Smooth muscle cell (in vitro differentiated cells): ENCODE data around the gene PPOX. TPM values are rescaled to one million over a fixed set of nuclear protein-coding genes. Genes with fewer than 3 reads are reported as not detected.

Experiments
- DNase-seq: peaks from one replicate; lab custom pipeline; 2025; ENCODE audit not compliant: unreplicated experiment; lab: John Stamatoyannopoulos, UW
- H2AFZ ChIP-seq: fragments of 200-600 bp; sonication (generic); 2 replicates; pipeline ENCODE4 v1.6.0; 2016; ENCODE audit warnings: antibody characterized with exemption, low read depth, mild to moderate bottlenecking
- H3F3A ChIP-seq: fragments of 200-600 bp; sonication (generic); 2 replicates; pipeline ENCODE4 v1.6.0; 2017; ENCODE audit warnings: antibody characterized with exemption, low read depth
- H3K27ac ChIP-seq: fragments of 200-600 bp; sonication (generic); 2 replicates; pipeline ENCODE4 v1.5.1; 2016; ENCODE audit warnings: low read depth, mild to moderate bottlenecking
- H3K27me3 ChIP-seq: fragments of 200-600 bp; sonication (generic); 2 replicates; pipeline ENCODE4 v1.6.1; 2016; ENCODE audit warnings: low read depth, mild to moderate bottlenecking
- H3K36me3 ChIP-seq: fragments of 200-600 bp; sonication (generic); 2 replicates; pipeline ENCODE4 v1.5.1; 2016; ENCODE audit warnings: low read depth
- H3K4me1 ChIP-seq: fragments of 200-600 bp; sonication (generic); 2 replicates; pipeline ENCODE4 v1.5.1; 2016; ENCODE audit warnings: low read depth
- H3K4me2 ChIP-seq: fragments of 200-600 bp; sonication (generic); 2 replicates; pipeline ENCODE4 v1.6.0; 2016; ENCODE audit warnings: mild to moderate bottlenecking
- H3K4me3 ChIP-seq: fragments of 200-600 bp; sonication (generic); 2 replicates; pipeline ENCODE4 v1.5.1; 2016; ENCODE audit warnings: mild to moderate bottlenecking
- H3K79me2 ChIP-seq: fragments of 200-600 bp; sonication (generic); 2 replicates; pipeline ENCODE4 v1.6.0; 2016; ENCODE audit warnings: low read depth, mild to moderate bottlenecking
- H3K9ac ChIP-seq: fragments of 200-600 bp; sonication (generic); 2 replicates; pipeline ENCODE4 v1.6.0; 2016; ENCODE audit warnings: low read depth
- H3K9me3 ChIP-seq: fragments of 200-600 bp; sonication (generic); replicated peaks from 2 replicates; pipeline ENCODE4 v1.5.1; 2016; ENCODE audit warnings: low read depth
- H4K20me1 ChIP-seq: fragments of 200-600 bp; sonication (generic); 2 replicates; pipeline ENCODE4 v1.6.0; 2016; ENCODE audit warnings: low read depth
- WGBS: methylation state at CpG from one replicate; pipeline ENCODE4 v1.1.7; 2016; ENCODE audit warnings: low lambda C conversion rate; 5-methylcytosine and 5-hydroxymethylcytosine counted together
- polyA plus RNA-seq: library from polyadenylated mRNA; unstranded; fragments of >200 nt; fragmentation: Nextera tagmentation; extraction: Ambion mirVana; gene quantifications from 2 replicates; pipeline ENCODE4 v1.2.1, GENCODE V29; 2016
- total RNA-seq: library from RNA; depleted of rRNA; stranded (reverse); fragments of >200 nt; gene quantifications from 2 replicates; pipeline ENCODE4 v1.2.3, GENCODE V29; 2014
- TF ChIP-seq, protein P1 (sequence below): fragments of 200-600 bp; sonication (generic); IDR thresholded peaks from 2 replicates; pipeline ENCODE4 v1.5.1; 2017; ENCODE audit warnings: borderline replicate concordance, mild to moderate bottlenecking, antibody characterized with exemption; ENCODE audit not compliant: insufficient read depth, poor library complexity, severe bottlenecking

PPOX gene
- total and polyA plus RNA-seq, 2 experiments from 2014 or later, result 16.5 to 23.8 TPM

GRCh38 chr1:161159087-161159912 is 6.9 kb upstream of the PPOX start, which contains the start of gene USP21:
TSS of gene USP21 (plus strand) at chr1:161159500. CDS start at chr1:161160641, 1,141 bp downstream.
- H3K27me3 ChIP-seq, result no peaks in the 10 kb centered on the region
- peak within 1 kb of the TSS; percentile 99 for H3K4me2 ChIP-seq
- peaks cover 10% of the 10 kb centered on the region for H3K79me2 ChIP-seq
- whole genome bisulfite sequencing, result 2% methylated on average over 55 of the region's 60 CpGs
- peak within 1 kb of the TSS; percentile 75 for H3K9ac ChIP-seq
- H3K9me3 ChIP-seq, result no peaks in the 10 kb centered on the region
- H3K36me3 ChIP-seq, result no peaks in the 10 kb centered on the region
- peak within 1 kb of the TSS; percentile 17 for H2AFZ ChIP-seq
- peak within 1 kb of the TSS; percentile 81 for H3K4me3 ChIP-seq
- no peaks in the 10 kb centered on the region for H3F3A ChIP-seq
- H4K20me1 ChIP-seq, result no peaks in the 10 kb centered on the region
- TF ChIP-seq, protein P1, sequence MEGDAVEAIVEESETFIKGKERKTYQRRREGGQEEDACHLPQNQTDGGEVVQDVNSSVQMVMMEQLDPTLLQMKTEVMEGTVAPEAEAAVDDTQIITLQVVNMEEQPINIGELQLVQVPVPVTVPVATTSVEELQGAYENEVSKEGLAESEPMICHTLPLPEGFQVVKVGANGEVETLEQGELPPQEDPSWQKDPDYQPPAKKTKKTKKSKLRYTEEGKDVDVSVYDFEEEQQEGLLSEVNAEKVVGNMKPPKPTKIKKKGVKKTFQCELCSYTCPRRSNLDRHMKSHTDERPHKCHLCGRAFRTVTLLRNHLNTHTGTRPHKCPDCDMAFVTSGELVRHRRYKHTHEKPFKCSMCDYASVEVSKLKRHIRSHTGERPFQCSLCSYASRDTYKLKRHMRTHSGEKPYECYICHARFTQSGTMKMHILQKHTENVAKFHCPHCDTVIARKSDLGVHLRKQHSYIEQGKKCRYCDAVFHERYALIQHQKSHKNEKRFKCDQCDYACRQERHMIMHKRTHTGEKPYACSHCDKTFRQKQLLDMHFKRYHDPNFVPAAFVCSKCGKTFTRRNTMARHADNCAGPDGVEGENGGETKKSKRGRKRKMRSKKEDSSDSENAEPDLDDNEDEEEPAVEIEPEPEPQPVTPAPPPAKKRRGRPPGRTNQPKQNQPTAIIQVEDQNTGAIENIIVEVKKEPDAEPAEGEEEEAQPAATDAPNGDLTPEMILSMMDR, result no peak
- peak; percentile 82 for DNase-seq
- H3K4me1 ChIP-seq, result peaks cover 11% of the 10 kb centered on the region
- H3K27ac ChIP-seq, result peak within 1 kb of the TSS; percentile 69

DNA sequence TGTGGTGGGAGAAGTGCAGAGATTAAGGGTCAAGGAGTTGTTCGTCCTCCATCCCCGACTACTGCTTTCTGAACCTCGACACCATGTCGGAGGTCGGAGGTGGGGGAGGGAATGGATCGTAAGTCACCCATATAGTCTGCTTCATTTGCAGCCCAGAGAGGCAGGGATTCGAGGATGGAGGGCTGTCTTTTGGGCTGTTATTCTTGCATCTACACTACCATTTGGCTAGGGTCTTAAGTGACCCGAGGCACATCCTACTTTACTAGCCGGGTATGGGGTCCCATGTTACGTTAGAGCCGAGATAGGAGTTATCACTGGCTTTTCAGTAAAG is 6.3 kb upstream of the PPOX start:
- peak overlapping the region; percentile 99 for H3K4me2 ChIP-seq
- no peaks in the 10 kb centered on the region for H3K9me3 ChIP-seq
- DNase-seq, result no peak
- H3K36me3 ChIP-seq, result no peaks in the 10 kb centered on the region
- peaks cover 7% of the 10 kb centered on the region for H3K4me1 ChIP-seq
- peaks cover 2% of the 10 kb centered on the region for H3F3A ChIP-seq
- peak overlapping the region; percentile 17 for H2AFZ ChIP-seq
- 17% methylated on average over 11 of the region's 11 CpGs for WGBS
- H3K27ac ChIP-seq, result peak overlapping the region; percentile 69
- peaks cover 6% of the 10 kb centered on the region for H3K79me2 ChIP-seq
- H4K20me1 ChIP-seq, result no peaks in the 10 kb centered on the region
- H3K27me3 ChIP-seq, result no peaks in the 10 kb centered on the region
- H3K4me3 ChIP-seq, result peak overlapping the region; percentile 81
- peak overlapping the region; percentile 75 for H3K9ac ChIP-seq
- TF ChIP-seq, protein P1, result no peak

DNA sequence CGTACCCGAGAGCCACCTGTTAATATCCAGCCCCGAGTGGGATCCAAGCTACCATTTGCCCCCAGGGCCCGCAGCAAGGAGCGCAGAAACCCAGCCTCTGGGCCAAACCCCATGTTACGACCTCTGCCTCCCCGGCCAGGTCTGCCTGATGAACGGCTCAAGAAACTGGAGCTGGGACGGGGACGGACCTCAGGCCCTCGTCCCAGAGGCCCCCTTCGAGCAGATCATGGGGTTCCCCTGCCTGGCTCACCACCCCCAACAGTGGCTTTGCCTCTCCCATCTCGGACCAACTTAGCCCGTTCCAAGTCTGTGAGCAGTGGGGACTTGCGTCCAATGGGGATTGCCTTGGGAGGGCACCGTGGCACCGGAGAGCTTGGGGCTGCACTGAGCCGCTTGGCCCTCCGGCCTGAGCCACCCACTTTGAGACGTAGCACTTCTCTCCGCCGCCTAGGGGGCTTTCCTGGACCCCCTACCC is 5.5 kb upstream of the PPOX start:
- Histone ChIP-seq H3F3A (peaks cover 10% of the 10 kb centered on the region), H3K79me2 (no peaks in the 10 kb centered on the region), H3K27ac (no peak overlapping the region), H3K9ac (no peak overlapping the region), H4K20me1 (no peaks in the 10 kb centered on the region), H3K4me3 (no peak overlapping the region), H2AFZ (no peak overlapping the region), H3K36me3 (no peaks in the 10 kb centered on the region), H3K4me1 (peaks cover 10% of the 10 kb centered on the region), H3K4me2 (no peak overlapping the region), H3K9me3 (no peaks in the 10 kb centered on the region), H3K27me3 (no peaks in the 10 kb centered on the region)
- WGBS, result 96% methylated on average over 22 of the region's 22 CpGs
- TF ChIP-seq, protein P1, result no peak
- DNase-seq, result no peak

DNA sequence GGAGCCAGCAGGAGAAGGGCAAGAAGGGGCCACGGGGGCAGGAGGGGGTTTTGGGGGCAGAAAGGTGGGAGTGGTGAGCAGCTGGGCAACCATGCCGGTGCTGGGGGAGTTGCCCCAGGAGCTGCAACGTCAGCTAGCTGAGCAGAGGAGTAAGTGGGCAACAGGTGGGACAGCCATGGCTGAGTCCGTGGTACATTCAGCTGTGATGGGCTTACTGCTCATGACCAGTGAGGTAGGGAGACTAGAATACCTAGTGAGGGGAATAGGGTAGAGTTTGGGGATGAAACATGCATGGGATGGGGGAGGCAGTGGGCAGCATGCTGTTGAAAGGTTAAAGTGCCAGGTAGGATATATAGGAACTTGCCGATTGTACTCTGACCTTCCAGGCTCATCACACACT is 4.6 kb upstream of the PPOX start:
- Histone ChIP-seq H3K4me3 (no peak overlapping the region), H3K9me3 (no peaks in the 10 kb centered on the region), H3K4me2 (no peak overlapping the region), H4K20me1 (no peaks in the 10 kb centered on the region), H3K79me2 (no peaks in the 10 kb centered on the region), H3K9ac (no peak overlapping the region), H3K27me3 (no peaks in the 10 kb centered on the region), H3K27ac (no peak overlapping the region), H2AFZ (no peak overlapping the region), H3K36me3 (no peaks in the 10 kb centered on the region), H3F3A (peaks cover 10% of the 10 kb centered on the region), H3K4me1 (peaks cover 10% of the 10 kb centered on the region)
- DNase-seq, result no peak
- TF ChIP-seq, protein P1, result no peak
- WGBS, result 98% methylated on average over 5 of the region's 5 CpGs
